KMS-11 (cell line): Measurements from ENCODE around the gene UPK1B.
"Not testable (repeated sequence)": the region's sequence is repeated elsewhere in the genome, so short reads cannot be mapped to it uniquely, and the experiment has no call there.

Experiments
- H2AFZ ChIP-seq: fragments of 200-600 bp; sonication (generic); 2 replicates; pipeline ENCODE4 v1.6.1; 2016; ENCODE audit warnings: antibody characterized with exemption, mixed run types, low read depth
- H3K27ac ChIP-seq: fragments of 200-600 bp; sonication (generic); 2 replicates; pipeline ENCODE4 v1.6.1; 2016; ENCODE audit warnings: mild to moderate bottlenecking, mixed run types
- H3K27me3 ChIP-seq: fragments of 200-600 bp; sonication (generic); 2 replicates; pipeline ENCODE4 v1.6.1; 2017; ENCODE audit warnings: mild to moderate bottlenecking, low read depth, mixed run types, moderate library complexity; ENCODE audit not compliant: insufficient read depth
- H3K36me3 ChIP-seq: fragments of 200-600 bp; sonication (generic); 2 replicates; pipeline ENCODE4 v1.6.1; 2017; ENCODE audit warnings: mild to moderate bottlenecking, mixed run types; ENCODE audit not compliant: insufficient read depth
- H3K4me1 ChIP-seq: fragments of 200-600 bp; sonication (generic); 2 replicates; pipeline ENCODE4 v1.6.1; 2016; ENCODE audit warnings: mild to moderate bottlenecking, low read depth, mixed run types; ENCODE audit not compliant: poor library complexity, severe bottlenecking
- H3K4me2 ChIP-seq: fragments of 200-600 bp; sonication (generic); 2 replicates; pipeline ENCODE4 v1.7.0; 2016; ENCODE audit warnings: mild to moderate bottlenecking, mixed run types
- H3K4me3 ChIP-seq: fragments of 200-600 bp; sonication (generic); IDR thresholded peaks from 2 replicates; pipeline ENCODE4 v1.6.1; 2017; ENCODE audit warnings: low read depth, low read length, mixed read lengths; ENCODE audit not compliant: insufficient read depth
- H3K79me2 ChIP-seq: fragments of 200-600 bp; sonication (generic); 2 replicates; pipeline ENCODE4 v1.6.1; 2016; ENCODE audit warnings: low read depth, mixed run types; ENCODE audit not compliant: insufficient read depth
- H3K9ac ChIP-seq: fragments of 200-600 bp; sonication (generic); 2 replicates; pipeline ENCODE4 v1.6.1; 2016; ENCODE audit warnings: mild to moderate bottlenecking, mixed run types
- H4K20me1 ChIP-seq: fragments of 200-600 bp; sonication (generic); 2 replicates; pipeline ENCODE4 v1.6.1; 2016; ENCODE audit warnings: mild to moderate bottlenecking, mixed run types; ENCODE audit not compliant: insufficient read depth
- TF ChIP-seq, protein P1 (sequence below): fragments of 200-600 bp; sonication (generic); conservative IDR thresholded peaks from 2 replicates; pipeline ENCODE4 v1.6.1; 2017; ENCODE audit warnings: low read depth, mild to moderate bottlenecking, antibody characterized with exemption, low read length, moderate library complexity, mixed read lengths

UPK1B gene

DNA sequence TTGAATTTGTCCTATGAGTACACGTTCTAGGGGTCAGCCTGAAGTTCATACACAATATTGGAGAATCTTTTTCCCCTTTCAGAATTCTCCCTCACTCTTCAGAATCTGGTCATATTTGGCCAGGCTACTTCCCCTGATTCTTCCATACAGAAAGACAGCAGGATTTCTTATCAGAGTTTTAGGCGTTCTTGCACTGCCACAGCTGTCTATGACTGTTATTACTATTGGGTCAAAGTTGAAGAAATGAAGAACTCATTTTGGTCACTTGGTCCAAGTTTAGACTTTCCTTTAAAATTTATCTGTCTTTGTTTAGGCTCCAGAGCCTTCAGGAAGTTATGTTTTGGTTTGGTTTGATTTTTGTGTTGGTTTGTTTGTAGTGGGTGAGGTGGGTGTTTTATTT is 15.4 kb upstream of the UPK1B start:
- no peaks in the 10 kb centered on the region for H3K27me3 ChIP-seq
- H3K4me3 ChIP-seq: no peak overlapping the region
- H4K20me1 ChIP-seq: no peaks in the 10 kb centered on the region
- no peaks in the 10 kb centered on the region for H3K79me2 ChIP-seq
- no peaks in the 10 kb centered on the region for H3K36me3 ChIP-seq
- H3K4me1 ChIP-seq: no peaks in the 10 kb centered on the region
- H2AFZ ChIP-seq: no peak overlapping the region
- H3K4me2 ChIP-seq: no peak overlapping the region
- H3K9ac ChIP-seq: no peak overlapping the region
- H3K27ac ChIP-seq: no peak overlapping the region
- TF ChIP-seq, protein P1, sequence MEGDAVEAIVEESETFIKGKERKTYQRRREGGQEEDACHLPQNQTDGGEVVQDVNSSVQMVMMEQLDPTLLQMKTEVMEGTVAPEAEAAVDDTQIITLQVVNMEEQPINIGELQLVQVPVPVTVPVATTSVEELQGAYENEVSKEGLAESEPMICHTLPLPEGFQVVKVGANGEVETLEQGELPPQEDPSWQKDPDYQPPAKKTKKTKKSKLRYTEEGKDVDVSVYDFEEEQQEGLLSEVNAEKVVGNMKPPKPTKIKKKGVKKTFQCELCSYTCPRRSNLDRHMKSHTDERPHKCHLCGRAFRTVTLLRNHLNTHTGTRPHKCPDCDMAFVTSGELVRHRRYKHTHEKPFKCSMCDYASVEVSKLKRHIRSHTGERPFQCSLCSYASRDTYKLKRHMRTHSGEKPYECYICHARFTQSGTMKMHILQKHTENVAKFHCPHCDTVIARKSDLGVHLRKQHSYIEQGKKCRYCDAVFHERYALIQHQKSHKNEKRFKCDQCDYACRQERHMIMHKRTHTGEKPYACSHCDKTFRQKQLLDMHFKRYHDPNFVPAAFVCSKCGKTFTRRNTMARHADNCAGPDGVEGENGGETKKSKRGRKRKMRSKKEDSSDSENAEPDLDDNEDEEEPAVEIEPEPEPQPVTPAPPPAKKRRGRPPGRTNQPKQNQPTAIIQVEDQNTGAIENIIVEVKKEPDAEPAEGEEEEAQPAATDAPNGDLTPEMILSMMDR: no peak

DNA sequence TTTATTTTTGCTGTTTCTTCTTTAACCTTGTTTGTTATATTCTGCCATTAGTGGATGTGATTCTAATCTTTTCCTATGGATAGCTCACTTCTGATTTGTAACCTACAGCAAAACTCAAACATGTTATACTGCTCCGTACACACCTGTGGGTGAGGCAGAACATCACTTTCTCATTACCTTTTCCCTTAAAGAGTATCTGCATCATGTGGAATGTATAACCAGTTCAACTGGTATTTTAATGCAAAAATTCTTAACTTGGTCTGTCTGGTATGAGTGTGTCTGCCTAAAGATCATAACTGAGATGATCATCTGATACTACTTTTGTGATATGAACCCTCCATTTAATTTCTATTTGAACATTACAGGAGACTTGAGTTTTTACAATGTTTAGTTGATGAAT is 13.0 kb upstream of the UPK1B start:
- Histone ChIP-seq H2AFZ (no peak overlapping the region), H3K4me1 (no peaks in the 10 kb centered on the region), H3K9ac (no peak overlapping the region), H3K4me3 (no peak overlapping the region), H3K27me3 (no peaks in the 10 kb centered on the region), H3K79me2 (no peaks in the 10 kb centered on the region), H4K20me1 (no peaks in the 10 kb centered on the region), H3K36me3 (no peaks in the 10 kb centered on the region), H3K4me2 (no peak overlapping the region), H3K27ac (no peak overlapping the region)
- TF ChIP-seq, protein P1: no peak

DNA sequence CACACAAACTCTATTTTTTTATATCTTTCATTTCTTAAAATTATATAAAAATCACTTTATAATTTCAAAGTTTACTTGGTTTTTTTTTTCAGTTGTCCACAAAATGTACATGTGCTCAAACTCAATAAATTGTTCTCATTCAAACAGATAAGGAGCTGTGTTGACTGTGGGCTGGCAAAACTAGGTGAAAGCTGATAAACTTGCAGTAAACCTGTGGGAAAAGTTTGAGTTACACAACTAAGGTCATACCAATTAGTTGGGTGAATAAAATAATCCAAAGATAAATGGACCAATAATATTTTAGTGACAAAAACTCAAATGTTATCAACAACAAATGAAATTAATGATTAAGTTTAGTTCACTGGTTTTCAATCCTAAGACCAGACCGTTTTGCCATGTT is 12.6 kb upstream of the UPK1B start:
- TF ChIP-seq, protein P1: no peak
- Histone ChIP-seq H3K4me2 (no peak overlapping the region), H2AFZ (no peak overlapping the region), H3K27me3 (no peaks in the 10 kb centered on the region), H3K79me2 (no peaks in the 10 kb centered on the region), H3K9ac (no peak overlapping the region), H3K36me3 (no peaks in the 10 kb centered on the region), H3K27ac (no peak overlapping the region), H3K4me1 (no peaks in the 10 kb centered on the region), H3K4me3 (no peak overlapping the region), H4K20me1 (no peaks in the 10 kb centered on the region)

DNA sequence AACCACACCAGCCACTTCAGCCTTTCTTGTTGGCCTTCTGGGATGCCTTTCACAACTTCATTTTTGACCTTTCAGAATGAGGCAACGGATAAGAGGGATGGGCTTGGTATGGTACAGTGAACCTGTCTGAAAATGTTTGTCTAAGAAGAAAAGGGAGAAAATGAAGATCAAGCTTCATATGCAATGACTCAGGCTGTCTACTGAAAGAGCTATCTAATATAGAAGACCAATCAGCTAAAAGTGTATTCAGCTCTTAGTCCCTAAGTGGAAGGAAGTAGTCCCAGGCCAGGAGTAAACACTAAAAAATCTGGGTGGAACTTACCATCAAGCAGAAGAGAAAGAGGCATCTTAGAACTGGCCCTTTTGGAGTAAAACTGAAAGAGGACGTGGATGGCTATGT is 12.2 kb upstream of the UPK1B start:
- TF ChIP-seq, protein P1: no peak
- Histone ChIP-seq H3K27ac (no peak overlapping the region), H4K20me1 (no peaks in the 10 kb centered on the region)

DNA sequence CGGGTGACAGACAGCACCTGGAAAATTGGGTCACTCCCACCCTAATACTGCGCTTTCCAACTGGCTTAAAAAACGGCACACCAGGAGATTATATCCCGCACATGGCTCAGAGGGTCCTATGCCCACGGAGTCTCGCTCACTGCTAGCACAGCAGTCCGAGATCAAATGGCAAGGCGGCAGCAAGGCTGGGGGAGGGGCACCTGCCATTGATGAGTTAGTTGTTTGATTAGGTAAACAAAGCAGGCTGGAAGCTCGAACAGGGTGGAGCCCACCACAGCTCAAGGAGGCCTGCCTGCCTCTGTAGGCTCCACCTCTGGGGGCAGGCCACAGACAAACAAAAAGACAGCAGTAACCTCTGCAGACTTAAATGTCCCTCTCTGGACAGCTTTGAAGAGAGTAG is 8.7 kb upstream of the UPK1B start:
- not testable (repeated sequence) for H3K4me2 ChIP-seq, H3K27ac ChIP-seq, H3K9ac ChIP-seq, H3K79me2 ChIP-seq, H3K27me3 ChIP-seq, H3K4me3 ChIP-seq, H3K4me1 ChIP-seq, H3K36me3 ChIP-seq, H4K20me1 ChIP-seq, H2AFZ ChIP-seq

More for the DNA sequence above, 12.2 kb upstream of the UPK1B start:
- Histone ChIP-seq H3K4me2 (no peak overlapping the region), H3K36me3 (no peaks in the 10 kb centered on the region), H3K79me2 (no peaks in the 10 kb centered on the region), H3K9ac (no peak overlapping the region), H3K4me1 (no peaks in the 10 kb centered on the region), H2AFZ (no peak overlapping the region), H3K27me3 (no peaks in the 10 kb centered on the region), H3K4me3 (no peak overlapping the region)
